GM06990 (cell line): ENCODE data around the gene NES.

ENCODE experiments used
- DNase-seq: peaks from one replicate; pipeline ENCODE4 v3.0.0-alpha.2; 2011; ENCODE audit not compliant: insufficient read length; ENCODE audit errors: extremely low read depth
- H3K27me3 ChIP-seq: replicated peaks from 2 replicates; pipeline ENCODE4 v1.6.0; 2011; ENCODE audit warnings: low read length; ENCODE audit not compliant: control insufficient read depth, insufficient read depth
- H3K36me3 ChIP-seq: 2 replicates; pipeline ENCODE4 v1.5.1; 2011; ENCODE audit warnings: low read length; ENCODE audit not compliant: control insufficient read depth, insufficient read depth
- H3K4me3 ChIP-seq: replicated peaks from 2 replicates; pipeline ENCODE4 v1.5.1; 2011; ENCODE audit warnings: low read depth, mild to moderate bottlenecking, control low read depth, low read length
- CTCF ChIP-seq: IDR thresholded peaks from 2 replicates; pipeline ENCODE4 v1.5.1; 2011; ENCODE audit warnings: low read length, control low read depth, mild to moderate bottlenecking, inconsistent platforms; ENCODE audit not compliant: insufficient read depth, poor library complexity, severe bottlenecking

The NES gene

GRCh38 chr1:156673387-156674121 is 3.7 kb downstream of the NES start:
- Histone ChIP-seq H3K4me3 (no peak overlapping the region), H3K27me3 (peaks cover 2% of the 10 kb centered on the region), H3K36me3 (no peaks in the 10 kb centered on the region)
- no peak for DNase-seq
- no peak for TF ChIP-seq CTCF

GRCh38 chr1:156671804-156672203 is 5.4 kb downstream of the NES start:
- H3K36me3 ChIP-seq, result no peaks in the 10 kb centered on the region
- H3K4me3 ChIP-seq, result no peak overlapping the region
- peaks cover 2% of the 10 kb centered on the region; the same call in 1 of the 2 replicates for H3K27me3 ChIP-seq
- no peak for TF ChIP-seq CTCF
- no peak for DNase-seq

- TF ChIP-seq CTCF, result no peak
- Histone ChIP-seq H3K36me3 (no peaks in the 10 kb centered on the region), H3K27me3 (peaks cover 2% of the 10 kb centered on the region; the same call in 1 of the 2 replicates), H3K4me3 (no peak overlapping the region)
- DNase-seq, result no peak
Observed at GRCh38 chr1:156670791-156671190, 6.4 kb downstream of the NES start.

- TF ChIP-seq CTCF, result no peak
- H3K27me3 ChIP-seq, result peaks cover 2% of the 10 kb centered on the region; the same call in 1 of the 2 replicates
- no peaks in the 10 kb centered on the region for H3K36me3 ChIP-seq
- DNase-seq, result no peak
- no peak overlapping the region for H3K4me3 ChIP-seq
Observed at GRCh38 chr1:156670359-156670758, 6.8 kb downstream of the NES start.

- DNase-seq, result no peak
- H3K4me3 ChIP-seq, result no peak overlapping the region
Observed at GRCh38 chr1:156669794-156670193, 7.4 kb downstream of the NES start.

More at GRCh38 chr1:156669794-156670193, 7.4 kb downstream of the NES start:
- peaks cover 2% of the 10 kb centered on the region; the same call in 1 of the 2 replicates for H3K27me3 ChIP-seq
- H3K36me3 ChIP-seq, result no peaks in the 10 kb centered on the region
- TF ChIP-seq CTCF, result no peak
